ENCODE measurements around the gene ISL1. TPM values are rescaled to one million over a fixed set of nuclear protein-coding genes. Genes with fewer than 3 reads are reported as not detected.

Gene ISL1
- total and polyA plus RNA-seq, 2 of the 8 experiments (the other 6 are each of a cell fraction or from before 2014, with no cell fraction given): 0.05 to 0.19 TPM

DNA sequence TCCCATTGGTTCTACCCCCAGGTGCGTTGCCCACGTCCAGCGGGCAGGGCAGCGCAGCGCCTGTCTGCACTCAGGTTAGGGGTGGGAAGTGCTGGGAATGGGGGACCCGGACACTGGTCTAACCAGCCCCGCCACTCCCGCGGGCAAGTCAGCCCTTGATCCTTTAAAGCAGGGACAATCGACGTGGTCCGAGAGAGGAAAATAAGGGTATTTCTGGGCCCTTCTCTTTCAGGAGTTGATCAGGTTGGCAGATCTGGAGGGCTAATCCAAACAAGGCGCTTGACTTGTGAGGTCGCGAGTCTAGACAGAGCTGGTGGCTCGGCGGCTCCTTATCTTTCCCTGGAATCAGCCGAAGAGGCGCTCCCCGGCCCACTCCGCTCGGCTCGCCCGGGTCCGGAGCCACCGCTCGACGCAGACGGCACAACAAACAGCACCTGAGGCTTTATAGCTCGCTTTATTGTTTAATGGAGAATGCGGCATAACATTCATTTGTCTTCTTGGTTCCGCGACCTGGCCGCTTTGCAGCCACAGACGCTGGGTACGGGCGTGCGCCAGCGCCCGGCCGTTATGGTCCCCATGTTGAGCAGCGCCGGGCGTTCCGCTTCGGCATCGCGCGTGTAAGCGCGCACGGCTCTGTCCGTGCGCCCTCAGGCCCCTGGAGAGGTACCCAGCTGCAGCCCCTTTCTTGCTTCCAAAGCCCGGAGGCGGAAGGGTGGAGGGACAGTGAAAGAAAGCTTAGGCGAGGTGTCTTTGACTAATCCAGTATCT, 15.8 kb downstream of the ISL1 start:
- Histone ChIP-seq H2BK12ac (ENCODE audit: low read depth, low read length) (no peak overlapping the region; the same call in 1 of the 2 replicates), H3K36me3 (ENCODE audit: control insufficient read depth in 2 of 4, insufficient read depth in 4 of 4, low read length in 3 of 4) (no peaks in the 10 kb centered on the region), H3K14ac (ENCODE audit: insufficient read length) (no peak overlapping the region), H2AFZ (ENCODE audit: low read length) (no peak overlapping the region), H4K5ac (ENCODE audit: insufficient read length, low read depth, low read length) (no peak overlapping the region), H3K4me3 (ENCODE audit: extremely low read depth in 1 of 4, insufficient read depth in 2 of 4, low read depth in 3 of 4, low read length in 4 of 4) (peak overlapping the region; percentile 26 to 56 (median 44)), H2BK5ac (ENCODE audit: low read depth, low read length) (no peak overlapping the region), H2BK20ac (ENCODE audit: low read length) (no peak overlapping the region), H3K9me3 (ENCODE audit: insufficient read depth in 2 of 2, low read depth in 1 of 2, low read length in 1 of 2) (no peaks in the 10 kb centered on the region), H3K4me2 (ENCODE audit: insufficient read depth in 1 of 2, low read depth in 2 of 2, low read length in 2 of 2) (peak overlapping the region; percentile 67 to 96), H3K9ac (replicated peaks in 1 of 4; ENCODE audit: extremely low read depth in 1 of 4, low read depth in 3 of 4, low read length in 3 of 4) (no peak overlapping the region), H3K4me1 (replicated peaks in 1 of 4; ENCODE audit: control insufficient read depth in 3 of 4, insufficient read depth in 4 of 4, low read length in 3 of 4) (peaks cover 5 to 18% (median 14%) of the 10 kb centered on the region in 4 experiments), H3K27ac (ENCODE audit: low read depth, low read length) (no peak overlapping the region), H3K27me3 (replicated peaks in 1 of 4; ENCODE audit: control insufficient read depth in 3 of 4, extremely low read depth in 1 of 4, insufficient read depth in 3 of 4, low read length in 3 of 4) (peaks cover 49 to 68% (median 64%) of the 10 kb centered on the region in 4 experiments), H2BK120ac (replicated peaks; ENCODE audit: low read depth, low read length) (no peak overlapping the region), H4K8ac (ENCODE audit: extremely low read depth, insufficient read depth, low read length) (no peak overlapping the region; the same call in 1 of the 2 replicates), H4K91ac (replicated peaks; ENCODE audit: insufficient read length, low read length) (no peak overlapping the region), H3K23me2 (ENCODE audit: low read depth, low read length) (peaks cover 11% of the 10 kb centered on the region), H3K56ac (replicated peaks; ENCODE audit: insufficient read length, low read depth, low read length) (no peak overlapping the region), H3K23ac (ENCODE audit: insufficient read length) (no peak overlapping the region), H2BK15ac (ENCODE audit: low read length) (peak overlapping the region; percentile 63; the same call in 1 of the 2 replicates), H3K79me1 (ENCODE audit: low read depth, low read length) (no peaks in the 10 kb centered on the region), H3K18ac (ENCODE audit: extremely low read depth, low read length) (no peak overlapping the region), H2AK5ac (ENCODE audit: low read depth, low read length) (no peak overlapping the region), H4K20me1 (replicated peaks in 1 of 2; ENCODE audit: control insufficient read depth in 1 of 2, insufficient read depth in 2 of 2, low read length in 2 of 2) (peaks cover 7 to 19% of the 10 kb centered on the region in 2 experiments), H3K4ac (replicated peaks; ENCODE audit: insufficient read length, low read depth, low read length) (no peak overlapping the region), H3K79me2 (ENCODE audit: control insufficient read depth in 1 of 2, insufficient read depth in 2 of 2, low read length in 2 of 2) (no peaks in the 10 kb centered on the region)
- no peak for DNase-seq (ENCODE audit: low read depth in 1 of 2, low spot score in 2 of 2)
- 1% methylated on average over 57 of the region's 57 CpGs; no CpG with 5 or more reads in 1 of the 2 experiments for WGBS, 2 experiments (ENCODE audit: extremely low coverage in 1 of 2, insufficient coverage in 1 of 2, insufficient read length in 1 of 2, insufficient replicate concordance in 2 of 2, low coverage in 1 of 2, low lambda C conversion rate in 2 of 2, missing lambda C conversion rate in 1 of 2)
- no peak for FAIRE-seq
- ChIA-PET POLR2A (ENCODE audit: partially characterized antibody) (interaction anchor here (0.9 to 2.2 kb wide), 3 partner anchors 8 to 16 kb away, joined by 4 to 9 read pairs (median 6); partner anchors contain the start of gene ISL1), CTCF (ENCODE audit: partially characterized antibody) (interaction anchor here (0.6 to 2.2 kb wide), 10 partner anchors 11 to 622 kb away, joined by 3 to 13 read pairs (median 4); partner anchors contain the start of gene ISL1)
- TF ChIP-seq SRF (IDR thresholded peaks at IDR 0.05; ENCODE audit: low read depth, low read length): no peak
- no peak for TF ChIP-seq EP300 (IDR thresholded peaks at IDR 0.05; ENCODE audit: borderline replicate concordance in 1 of 2, low read depth in 2 of 2, low read length in 2 of 2)
- no peak for TF ChIP-seq YY1 (IDR thresholded peaks at IDR 0.05; ENCODE audit: low read depth, low read length)
- TF ChIP-seq GABPA (IDR thresholded peaks at IDR 0.05; ENCODE audit: borderline replicate concordance, insufficient read depth, low read length): no peak
- TF ChIP-seq HDAC2 (IDR thresholded peaks at IDR 0.05; ENCODE audit: borderline replicate concordance in 1 of 2, low read depth in 2 of 2, low read length in 2 of 2): no peak
- no peak for TF ChIP-seq TEAD4 (IDR thresholded peaks at IDR 0.05; ENCODE audit: low read depth, low read length)
- no peak for TF ChIP-seq SAP30 (IDR thresholded peaks at IDR 0.05; ENCODE audit: insufficient read depth, insufficient replicate concordance, low read length)
- TF ChIP-seq CEBPB (IDR thresholded peaks at IDR 0.05; ENCODE audit: low read depth, low read length): no peak
- TF ChIP-seq, protein P1, sequence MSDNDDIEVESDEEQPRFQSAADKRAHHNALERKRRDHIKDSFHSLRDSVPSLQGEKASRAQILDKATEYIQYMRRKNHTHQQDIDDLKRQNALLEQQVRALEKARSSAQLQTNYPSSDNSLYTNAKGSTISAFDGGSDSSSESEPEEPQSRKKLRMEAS (IDR thresholded peaks at IDR 0.05): no peak
- TF ChIP-seq RFX5 (IDR thresholded peaks at IDR 0.05; ENCODE audit: borderline replicate concordance, low read depth, low read length): no peak
- TF ChIP-seq CTBP2 (IDR thresholded peaks at IDR 0.05; ENCODE audit: borderline replicate concordance, insufficient read depth, insufficient read length, low read length): peak; percentile 91

Measured in H1 (cell line).